Measurements from ENCODE around the gene GMCL2.
A peak's percentile ranks its signal among the peaks of the same experiment; 100 is the strongest.
"Not testable (repeated sequence)": the region's sequence is repeated elsewhere in the genome, so short reads cannot be mapped to it uniquely, and the experiment has no call there.

GMCL2 gene

GRCh38 chr5:178187014-178187413, at the start of gene GMCL2:
GMCL2 (minus strand) TSS chr5:178187371; CDS start chr5:178187299, 72 bp downstream.
- DNase-seq, result no peak

DNA sequence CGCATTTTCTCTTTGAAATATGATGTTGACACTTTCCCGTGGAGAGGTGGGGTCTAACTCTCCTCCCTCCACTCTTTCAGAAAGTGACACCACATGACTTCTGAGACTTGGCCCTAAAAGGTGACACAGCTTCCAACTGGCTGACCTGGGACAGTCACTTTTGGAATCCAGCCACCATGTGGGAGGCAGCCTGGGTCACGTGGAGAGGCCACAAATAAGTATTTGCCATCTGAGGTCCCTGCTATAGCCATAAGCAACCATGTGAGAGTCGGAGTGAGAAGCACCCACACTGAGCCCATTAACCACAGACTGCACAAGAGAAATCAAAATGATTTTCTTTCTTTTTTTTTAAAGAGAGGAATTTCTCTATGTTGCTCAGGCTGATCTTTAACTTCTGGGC, 49.5 kb upstream of the GMCL2 start:
- DNase-seq, result no peak

- DNase-seq, result no peak
These were observed 49.0 kb upstream of the GMCL2 start for GRCh38 chr5:178236126-178236525.

DNA sequence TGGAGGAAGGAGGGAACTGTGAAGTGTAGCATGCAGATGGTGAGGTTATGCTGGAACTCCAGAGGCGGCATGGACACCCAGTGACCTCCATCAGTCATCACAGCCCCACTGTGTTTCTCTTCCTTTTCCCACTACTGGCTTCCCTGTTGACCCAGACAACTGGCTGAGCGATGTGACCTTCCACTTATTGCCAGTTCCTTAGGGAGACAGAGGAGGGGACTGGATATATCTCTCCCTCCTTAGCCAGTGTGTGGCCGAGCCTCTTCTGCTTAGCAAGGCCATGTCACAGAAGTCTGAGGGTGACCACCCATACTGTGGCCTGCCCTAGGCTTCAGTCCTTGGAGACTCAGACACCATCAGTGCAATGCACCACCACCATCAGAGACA, 48.4 kb upstream of the GMCL2 start:
- DNase-seq, result no peak

GRCh38 chr5:178234750-178235587, 47.8 kb upstream of the GMCL2 start:
- DNase-seq, result peak; percentile 27

GRCh38 chr5:178234121-178234749, 47.1 kb upstream of the GMCL2 start:
- no peak for DNase-seq

DNA sequence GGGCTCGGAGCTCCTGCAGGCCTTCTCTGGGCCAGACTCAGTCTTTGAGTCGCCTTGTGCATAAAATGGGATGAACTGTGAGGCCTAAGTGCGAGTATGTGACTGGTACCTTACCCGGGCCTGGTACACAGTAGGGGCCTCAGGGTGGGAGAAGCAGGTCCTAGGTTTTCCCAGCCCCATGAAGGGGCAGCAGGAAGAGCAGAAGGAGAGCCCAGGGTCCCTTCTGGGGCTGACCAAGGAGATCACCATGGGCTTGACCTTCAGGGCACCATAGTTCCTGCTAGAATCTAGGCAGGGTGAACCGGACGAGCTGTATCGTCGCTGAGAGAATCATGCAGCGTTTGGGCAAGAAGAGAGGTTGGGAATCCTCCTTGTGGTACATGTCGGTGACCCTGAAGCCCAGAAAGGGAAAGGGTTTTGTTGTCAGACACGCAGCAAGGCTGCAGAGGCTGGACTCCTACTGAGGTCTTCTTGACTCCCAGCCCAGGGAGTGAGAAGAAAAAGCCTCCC, 45.8 kb upstream of the GMCL2 start:
- DNase-seq, result no peak

- peak; percentile 19 for DNase-seq
These were observed 45.2 kb upstream of the GMCL2 start, which contains the start of gene PHYKPL for GRCh38 chr5:178232124-178232919. PHYKPL (minus strand) TSS chr5:178232802; CDS start chr5:178232550, 252 bp downstream.

DNA sequence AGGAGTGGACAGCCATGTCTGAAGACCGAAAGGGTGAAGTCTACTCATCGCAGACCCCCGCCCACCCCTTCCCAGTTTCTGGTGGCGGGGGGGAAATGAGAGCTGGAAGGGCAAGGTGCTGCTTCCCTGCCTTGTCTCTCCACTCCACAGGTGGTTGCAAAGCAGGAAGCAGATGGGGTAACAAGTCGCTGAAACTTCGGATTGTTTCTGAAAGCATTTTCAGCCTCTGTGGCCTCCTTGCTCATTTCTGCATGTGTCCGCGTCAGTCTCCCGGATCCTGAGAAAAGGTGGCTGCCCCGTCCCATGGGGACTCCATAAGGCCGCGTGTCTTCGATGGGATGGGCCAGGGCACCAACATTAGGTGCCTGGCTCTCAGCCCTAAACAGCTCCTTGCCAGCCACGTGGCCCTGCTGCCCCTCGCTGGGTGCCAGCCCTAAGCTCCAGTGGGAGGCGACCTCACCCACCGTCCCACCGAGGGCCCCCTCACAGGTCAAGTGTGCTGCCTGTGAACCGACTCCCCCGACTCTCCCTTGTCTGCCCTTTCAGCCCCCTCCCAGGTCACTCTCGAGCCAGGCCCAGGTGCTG, 44.5 kb upstream of the GMCL2 start:
- no peak for DNase-seq

DNA sequence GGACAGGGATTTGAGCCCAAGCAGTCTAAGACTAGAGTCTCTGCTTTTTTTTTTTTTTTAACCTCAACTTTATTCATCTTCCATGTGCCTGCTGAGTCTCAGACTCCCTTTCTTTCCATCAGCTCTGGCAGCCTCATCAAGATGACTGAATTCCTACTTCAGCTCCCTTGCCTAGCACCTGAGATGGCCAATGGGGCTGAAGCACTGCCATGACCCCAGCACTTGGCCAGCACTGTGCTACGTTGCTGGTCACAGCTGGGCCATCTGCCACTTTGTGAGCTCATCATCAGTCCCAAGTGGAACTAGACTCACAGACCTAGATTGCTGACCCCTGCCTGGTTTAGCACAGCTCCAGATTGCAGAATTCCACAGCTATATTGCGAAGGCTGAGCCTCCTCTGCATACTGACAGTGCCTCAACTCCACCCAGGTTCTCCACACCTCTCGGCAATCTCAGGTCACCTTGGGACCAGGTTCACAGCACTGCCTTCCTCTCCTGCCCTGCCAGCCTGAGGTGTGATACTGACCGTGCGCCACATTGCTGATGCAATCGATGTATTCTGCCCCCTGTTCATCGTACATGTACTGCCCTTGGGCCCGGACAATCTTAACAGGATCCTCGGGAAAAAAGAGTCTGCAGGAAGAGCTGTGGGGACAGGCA, 43.8 kb upstream of the GMCL2 start:
- no peak for DNase-seq

GRCh38 chr5:178229861-178230260, 42.7 kb upstream of the GMCL2 start:
- no peak for DNase-seq

GRCh38 chr5:178229111-178229510, 41.9 kb upstream of the GMCL2 start:
- not testable (repeated sequence) for DNase-seq

- no peak for DNase-seq
These were observed 41.4 kb upstream of the GMCL2 start for GRCh38 chr5:178228609-178229008.

- DNase-seq, result no peak
These were observed 40.8 kb upstream of the GMCL2 start for GRCh38 chr5:178227929-178228328.

GRCh38 chr5:178227138-178227659, 40.0 kb upstream of the GMCL2 start:
- no peak for DNase-seq

GRCh38 chr5:178225174-178225573, 38.0 kb upstream of the GMCL2 start:
- DNase-seq, result no peak

- no peak for DNase-seq
These were observed 37.2 kb upstream of the GMCL2 start for GRCh38 chr5:178224403-178224802.

DNA sequence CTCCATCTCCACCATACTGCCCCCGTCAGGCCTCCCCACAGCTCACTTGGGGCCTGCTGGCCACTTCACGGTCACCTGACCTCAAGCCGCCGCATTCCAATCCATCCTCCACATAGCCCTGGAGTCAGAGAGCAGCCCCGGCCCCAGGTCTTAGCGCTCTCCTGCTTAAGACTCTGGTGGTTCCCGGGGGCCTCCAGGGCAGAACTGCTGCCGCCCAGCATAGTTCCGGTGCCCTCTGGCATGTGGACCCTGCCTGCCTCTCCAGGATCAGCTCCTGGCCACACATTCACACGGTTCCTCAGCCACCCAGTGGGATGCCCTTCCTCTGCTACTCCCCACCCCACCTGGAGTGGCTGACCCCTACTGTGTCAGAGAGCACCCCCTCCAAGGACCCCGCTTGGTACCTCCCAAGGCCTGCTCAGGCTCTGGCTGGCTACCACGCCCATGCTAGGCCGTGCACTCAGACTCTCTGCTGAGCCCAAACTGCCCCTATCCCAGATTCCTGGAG, 36.7 kb upstream of the GMCL2 start:
- no peak for DNase-seq

DNA sequence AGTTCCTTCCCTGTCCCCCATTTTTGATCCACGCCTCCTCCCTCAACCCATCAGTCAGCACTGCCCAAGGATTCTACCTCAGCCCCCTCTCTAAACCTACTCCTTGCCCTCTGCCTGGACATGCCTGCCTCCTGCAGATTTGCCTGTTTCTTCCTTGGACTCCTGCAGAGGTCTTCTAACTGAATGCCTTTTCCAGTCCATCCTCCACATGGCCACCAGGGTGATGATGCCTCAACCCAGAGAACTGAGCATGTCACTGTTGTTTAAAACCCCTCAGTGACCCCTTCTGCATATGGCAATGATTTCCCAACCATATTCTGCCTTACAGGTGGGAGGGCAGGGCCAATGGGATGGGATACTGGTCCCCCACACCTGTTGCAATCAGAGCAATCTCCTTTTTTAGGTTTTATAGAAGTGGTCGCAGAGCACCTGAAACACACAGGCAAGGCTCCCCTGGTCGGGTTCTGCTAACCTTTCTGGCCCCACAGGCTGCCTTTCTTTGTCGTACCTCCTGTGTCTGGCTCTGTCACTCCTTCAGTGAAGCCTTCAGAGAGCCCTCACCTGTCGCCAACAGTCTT, 36.1 kb upstream of the GMCL2 start:
- no peak for DNase-seq

- DNase-seq, result no peak
These were observed 35.1 kb upstream of the GMCL2 start for GRCh38 chr5:178222292-178222691.

DNA sequence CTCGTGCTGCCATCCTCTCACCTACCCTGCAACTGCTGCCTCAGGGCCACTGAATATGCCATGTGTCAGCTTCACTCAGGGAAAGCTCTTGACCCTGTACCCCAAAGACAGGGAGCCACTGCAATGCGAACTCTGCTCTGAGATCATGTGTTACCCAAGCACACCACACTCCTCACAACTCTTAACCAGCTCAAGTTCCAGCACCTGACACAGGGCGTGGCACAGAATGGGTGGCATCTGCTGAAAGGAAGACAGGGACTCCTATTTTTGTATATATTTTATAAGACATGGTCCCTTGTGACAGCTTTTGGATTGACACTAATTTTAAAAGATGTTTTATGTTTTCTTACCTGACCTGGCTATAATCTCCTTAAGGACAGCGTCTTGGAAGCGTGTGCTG, 34.7 kb upstream of the GMCL2 start:
- no peak for DNase-seq

GRCh38 chr5:178221282-178221681, 34.1 kb upstream of the GMCL2 start:
- no peak for DNase-seq

All from NCI-H748 treated with DMSO at 0.1 percent for 48 hours (cell line).